Psoas muscle (tissue), 8 donors: ENCODE results near the gene ZBTB9. TPM values are rescaled to one million over a fixed set of nuclear protein-coding genes. Genes with fewer than 3 reads are reported as not detected.
"Not testable (repeated sequence)": the region's sequence is repeated elsewhere in the genome, so short reads cannot be mapped to it uniquely, and the experiment has no call there.

Source experiments
- ATAC-seq, 4 donors: fragments of 200-7000 bp; cut with Tn5 transposase; one replicate each; pipeline ENCODE4 v1.9.1; 2020; ENCODE audit warnings: moderate library complexity in 3 of 4, mild to moderate bottlenecking in 2 of 4
- DNase-seq, 2 donors: peaks; one replicate each; pipeline ENCODE4 v3.0.0-alpha.2; 2020
- H3K27ac ChIP-seq: fragments of 200-600 bp; one replicate; pipeline ENCODE4 v1.8.0; 2022
- H3K27me3 ChIP-seq, 3 donors: fragments of 200-600 bp in 1 of 3; one replicate each; pipeline versions ENCODE4 v1.6.1 to v1.8.0; 2013 to 2022; ENCODE audit warnings: low read length in 2 of 3, mild to moderate bottlenecking in 2 of 3, moderate library complexity in 1 of 3; ENCODE audit not compliant: insufficient read depth in 3 of 3
- H3K36me3 ChIP-seq, 2 donors: fragments of 200-600 bp in 1 of 2; one replicate each; pipeline versions ENCODE4 v1.6.1 to v1.8.0; 2013 to 2022; ENCODE audit warnings: low read depth in 1 of 2, mild to moderate bottlenecking in 1 of 2, moderate library complexity in 1 of 2; ENCODE audit not compliant: insufficient read depth in 1 of 2
- H3K4me1 ChIP-seq: fragments of 200-600 bp; one replicate; pipeline ENCODE4 v1.8.0; 2022
- H3K4me3 ChIP-seq: fragments of 200-600 bp; one replicate; pipeline ENCODE4 v1.8.0; 2022; ENCODE audit warnings: mild to moderate bottlenecking
- H3K9me3 ChIP-seq: fragments of 200-600 bp; one replicate; pipeline ENCODE4 v1.8.0; 2022
- CTCF ChIP-seq: fragments of 200-600 bp; IDR thresholded peaks from one replicate; pipeline ENCODE4 v1.8.0; 2022; ENCODE audit warnings: antibody characterized with exemption
- WGBS, 3 donors: extraction: QIAGEN DNeasy Blood & Tissue Kit; methylation state at CpG; one replicate each; pipeline versions ENCODE4 v1.1.6 to v1.1.7; 2013; 5-methylcytosine and 5-hydroxymethylcytosine counted together
- intact Hi-C, 2 donors: fragments of 100-400 bp; cut with DNase I; formaldehyde crosslinking; loops; one replicate each; pipeline versions ENCODE4 v1.11.0 to v1.14.2; 2022
- polyA plus RNA-seq, 3 donors: library from polyadenylated mRNA; stranded (reverse); fragments of 200-250 nt; gene quantifications; one replicate each; pipeline ENCODE4 v1.2.3, GENCODE V29; 2013
- total RNA-seq, 4 donors: library from RNA; stranded (reverse); fragmentation: NEBNext Ultra II Directional in 2 of 4; extraction: Animal tissue kit (Norgen Biotek cat#: 25700) in 2 of 4; gene quantifications; one replicate each; pipeline versions ENCODE4 v1.2.1 to v1.2.4, GENCODE V29; 2021 to 2023
- donor health status: healthy with polysubstance abuse.
- donor health status: DM: no; HTN: no; CAD: no; lungs with moderate emphysema.
- donor health status: Bipolar disorder and iron deficiency.
- donor health status: healthy.
- donor health status: DM: yes; HTN: yes; CAD: no.
- donor health status: DM: no; HTN: no; CAD: no.
- donor health status: DM: no; HTN: no; CAD: no.
- donor health status: DM: yes; HTN: yes; CAD: no.

The ZBTB9 gene
- total and polyA plus RNA-seq, 7 donors = 1.9 to 5.2 (median 3.7) TPM

GRCh38 chr6:33481192-33481591 is 26.8 kb downstream of the ZBTB9 start:
- no peaks in the 10 kb centered on the region for H3K27me3 ChIP-seq
- no peaks in the 10 kb centered on the region for H3K36me3 ChIP-seq
- no peak overlapping the region for H3K4me3 ChIP-seq
- H3K4me1 ChIP-seq = no peaks in the 10 kb centered on the region
- no peak for ATAC-seq
- intact Hi-C loops = no loop called here
- 50 to 70% (median 69%) methylated on average over 1 of the region's 1 CpG for WGBS, 3 donors
- no peak for TF ChIP-seq CTCF
- H3K27ac ChIP-seq = no peak overlapping the region
- no peaks in the 10 kb centered on the region for H3K9me3 ChIP-seq
- DNase-seq = no peak

- H3K27ac ChIP-seq, H3K9me3 ChIP-seq, H3K4me3 ChIP-seq, ATAC-seq, H3K36me3 ChIP-seq, H3K4me1 ChIP-seq, intact Hi-C loops, DNase-seq, H3K27me3 ChIP-seq: not testable (repeated sequence)
- WGBS, 3 donors = 79 to 87% (median 86%) methylated on average over 5 of the region's 5 CpGs
These were observed 28.2 kb downstream of the ZBTB9 start for GRCh38 chr6:33482620-33483019.

- Histone ChIP-seq H3K27me3 (peaks cover 0 to 5% (median 0%) of the 10 kb centered on the region in 3 donors), H3K4me1 (no peaks in the 10 kb centered on the region), H3K36me3 (no peaks in the 10 kb centered on the region), H3K27ac (no peak overlapping the region), H3K9me3 (no peaks in the 10 kb centered on the region), H3K4me3 (no peak overlapping the region)
- intact Hi-C loops = no loop called here
- no peak for ATAC-seq
- TF ChIP-seq CTCF = no peak
- no peak for DNase-seq
- 57 to 72% (median 67%) methylated on average over 2 to 3 of the region's 3 CpGs for WGBS, 3 donors
These were observed 29.3 kb downstream of the ZBTB9 start for GRCh38 chr6:33483678-33484077.

- H3K36me3 ChIP-seq, intact Hi-C loops, ATAC-seq, H3K4me3 ChIP-seq, DNase-seq, H3K27ac ChIP-seq, H3K9me3 ChIP-seq, H3K27me3 ChIP-seq, H3K4me1 ChIP-seq: not testable (repeated sequence)
- 76 to 79% methylated on average over 2 to 3 of the region's 6 CpGs; no CpG with 5 or more reads in 1 of the 3 donors for WGBS, 3 donors
These were observed 30.4 kb downstream of the ZBTB9 start for GRCh38 chr6:33484673-33485262.

- intact Hi-C loops, H3K4me3 ChIP-seq, H3K27me3 ChIP-seq, DNase-seq, H3K4me1 ChIP-seq, H3K27ac ChIP-seq, H3K36me3 ChIP-seq, H3K9me3 ChIP-seq, ATAC-seq: not testable (repeated sequence)
- 76 to 87% (median 86%) methylated on average over 6 to 21 of the region's 25 CpGs for whole genome bisulfite sequencing, 3 donors
These were observed 31.3 kb downstream of the ZBTB9 start for GRCh38 chr6:33485680-33486079.

- intact Hi-C loops = no loop called here
- H3K27me3 ChIP-seq = peaks cover 0 to 10% (median 2%) of the 10 kb centered on the region in 3 donors
- DNase-seq (no peak), ATAC-seq (no peak)
- 75 to 78% (median 78%) methylated on average over 7 of the region's 7 CpGs for WGBS, 3 donors
- no peak overlapping the region for H3K27ac ChIP-seq
- no peaks in the 10 kb centered on the region for H3K4me1 ChIP-seq
- no peak overlapping the region for H3K4me3 ChIP-seq
- no peaks in the 10 kb centered on the region for H3K9me3 ChIP-seq
- no peak for TF ChIP-seq CTCF
- no peaks in the 10 kb centered on the region for H3K36me3 ChIP-seq
These were observed 34.0 kb downstream of the ZBTB9 start for GRCh38 chr6:33488339-33488738.
